A172 (cell line): Measurements from ENCODE around the gene FLNB. TPM values are rescaled to one million over a fixed set of nuclear protein-coding genes. Genes with fewer than 3 reads are reported as not detected.
A peak's percentile ranks its signal among the peaks of the same experiment; 100 is the strongest.

Experiments
- DNase-seq: peaks from one replicate; pipeline ENCODE4 v3.0.0-alpha.2; 2015; ENCODE audit warnings: low spot score
- total RNA-seq: library from RNA; depleted of rRNA; stranded (reverse); fragments of >200 nt; shearing (Covaris generic); gene quantifications from 2 replicates; pipeline ENCODE4 v1.2.3, GENCODE V29; 2014; rRNA removed

FLNB gene
- total RNA-seq, 1 experiment from 2014 or later: 225 TPM

- DNase-seq: no peak
Observed at GRCh38 chr3:58203541-58203940, 195.3 kb downstream of the FLNB start.

- no peak for DNase-seq
Observed at GRCh38 chr3:58204720-58205119, 196.5 kb downstream of the FLNB start.

- DNase-seq: no peak
Observed at GRCh38 chr3:58205981-58206380, 197.8 kb downstream of the FLNB start.

GRCh38 chr3:58206406-58207011 is 198.3 kb downstream of the FLNB start:
- DNase-seq: no peak

- DNase-seq: no peak
Observed at GRCh38 chr3:58207954-58208353, 199.7 kb downstream of the FLNB start.

- DNase-seq: no peak
Observed at GRCh38 chr3:58209933-58210332, 201.7 kb downstream of the FLNB start.

GRCh38 chr3:58210761-58211460 is 202.7 kb downstream of the FLNB start, which contains the start of gene DNASE1L3:
Gene DNASE1L3, minus strand, starts transcription at chr3:58210972. Its CDS starts 66 bp downstream, at chr3:58210906.
- no peak for DNase-seq

GRCh38 chr3:58214484-58215316 is 206.5 kb downstream of the FLNB start:
- peak; percentile 13 for DNase-seq

- no peak for DNase-seq
Observed at GRCh38 chr3:58215317-58216025, 207.2 kb downstream of the FLNB start.

- no peak for DNase-seq
Observed at GRCh38 chr3:58216496-58217195, 208.4 kb downstream of the FLNB start.

GRCh38 chr3:58217209-58217811 is 209.1 kb downstream of the FLNB start:
- DNase-seq: peak; percentile 90

GRCh38 chr3:58218904-58219303 is 210.7 kb downstream of the FLNB start:
- no peak for DNase-seq

Other genes with a start within 250 kb of the FLNB start
- gene DNASE1L3, start 202.6 kb downstream of the FLNB start, total RNA-seq: not detected in 2 replicates
- gene ABHD6, start 229.4 kb downstream of the FLNB start, total RNA-seq: 8.4 and 8.9 TPM in 2 replicates